GM10248 (cell line): ENCODE measurements around the gene PLPPR5.

Experiments used
- CTCF ChIA-PET: fragments of 300-600 bp; sonication (Branson Sonifier 250); formaldehyde crosslinking; extraction: SDS; loops from one replicate; lab custom pipeline; 2021; ENCODE audit warnings: antibody characterized with exemption; lab: Yijun Ruan, JAX
- POLR2A ChIA-PET: fragments of 350-650 bp; sonication (Branson Sonifier 250); formaldehyde crosslinking; extraction: SDS; loops from one replicate; lab custom pipeline; 2020; ENCODE audit warnings: antibody characterized with exemption; lab: Yijun Ruan, JAX
- DNase-seq: peaks from one replicate; pipeline ENCODE4 v3.0.0; 2012; ENCODE audit errors: extremely low spot score
- TF ChIP-seq, protein P1 (sequence below): IDR thresholded peaks from 2 replicates; pipeline ENCODE4 v1.5.1; 2012; ENCODE audit warnings: mild to moderate bottlenecking, low read depth; ENCODE audit errors: extremely low read depth, missing control alignments, control extremely low read depth

PLPPR5 gene

DNA sequence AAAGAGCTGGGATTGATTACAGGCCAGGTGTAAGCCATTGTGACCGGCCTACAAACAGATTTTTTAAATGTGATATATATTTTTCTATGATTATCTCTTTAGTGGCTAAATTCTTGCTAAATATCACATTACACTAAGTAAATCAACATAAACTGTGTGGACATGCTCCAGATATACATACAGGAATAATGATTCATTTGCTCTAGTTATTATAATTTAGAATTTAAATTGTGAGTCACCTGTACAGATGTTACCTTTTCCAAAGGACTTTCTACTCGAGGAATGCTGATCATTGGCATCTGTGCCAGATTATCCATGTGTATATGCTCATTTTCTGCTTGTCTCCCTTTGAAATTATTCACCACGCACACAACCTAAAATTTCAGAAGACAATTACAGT lies 90.1 kb downstream of the PLPPR5 start:
- CTCF ChIA-PET = interaction anchor here (1.3 to 1.6 kb wide), 3 partner anchors 11 to 120 kb away, joined by 3 to 5 read pairs (median 4); no protein-coding TSS in a partner anchor
- TF ChIP-seq, protein P1, sequence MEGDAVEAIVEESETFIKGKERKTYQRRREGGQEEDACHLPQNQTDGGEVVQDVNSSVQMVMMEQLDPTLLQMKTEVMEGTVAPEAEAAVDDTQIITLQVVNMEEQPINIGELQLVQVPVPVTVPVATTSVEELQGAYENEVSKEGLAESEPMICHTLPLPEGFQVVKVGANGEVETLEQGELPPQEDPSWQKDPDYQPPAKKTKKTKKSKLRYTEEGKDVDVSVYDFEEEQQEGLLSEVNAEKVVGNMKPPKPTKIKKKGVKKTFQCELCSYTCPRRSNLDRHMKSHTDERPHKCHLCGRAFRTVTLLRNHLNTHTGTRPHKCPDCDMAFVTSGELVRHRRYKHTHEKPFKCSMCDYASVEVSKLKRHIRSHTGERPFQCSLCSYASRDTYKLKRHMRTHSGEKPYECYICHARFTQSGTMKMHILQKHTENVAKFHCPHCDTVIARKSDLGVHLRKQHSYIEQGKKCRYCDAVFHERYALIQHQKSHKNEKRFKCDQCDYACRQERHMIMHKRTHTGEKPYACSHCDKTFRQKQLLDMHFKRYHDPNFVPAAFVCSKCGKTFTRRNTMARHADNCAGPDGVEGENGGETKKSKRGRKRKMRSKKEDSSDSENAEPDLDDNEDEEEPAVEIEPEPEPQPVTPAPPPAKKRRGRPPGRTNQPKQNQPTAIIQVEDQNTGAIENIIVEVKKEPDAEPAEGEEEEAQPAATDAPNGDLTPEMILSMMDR = no peak
- POLR2A ChIA-PET = no interaction called here
- no peak for DNase-seq

DNA sequence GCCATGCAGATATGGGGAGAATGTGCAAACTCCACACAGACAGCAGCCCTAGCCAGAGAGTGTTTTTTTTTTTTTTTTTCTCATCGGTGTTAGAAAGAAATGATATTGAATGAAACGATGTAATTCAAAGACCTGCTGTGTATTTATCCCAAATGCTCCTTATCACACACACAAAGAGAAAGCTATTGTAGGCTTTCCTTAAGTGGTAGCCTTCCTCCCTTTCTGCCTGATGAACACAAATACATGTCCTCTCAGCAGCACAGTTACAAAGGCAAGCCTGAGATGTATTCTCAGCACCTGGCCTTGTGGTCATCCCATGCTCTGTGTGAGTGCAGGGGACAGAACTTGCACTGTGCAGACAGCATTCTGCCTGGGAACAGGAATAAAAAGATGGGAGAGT lies 93.8 kb downstream of the PLPPR5 start:
- TF ChIP-seq, protein P1 = no peak
- POLR2A ChIA-PET = no interaction called here
- DNase-seq = no peak
- CTCF ChIA-PET = interaction anchor here (1.0 to 1.9 kb wide), 3 partner anchors 10 to 20 kb away, joined by 3 to 6 read pairs (median 3); no protein-coding TSS in a partner anchor

DNA sequence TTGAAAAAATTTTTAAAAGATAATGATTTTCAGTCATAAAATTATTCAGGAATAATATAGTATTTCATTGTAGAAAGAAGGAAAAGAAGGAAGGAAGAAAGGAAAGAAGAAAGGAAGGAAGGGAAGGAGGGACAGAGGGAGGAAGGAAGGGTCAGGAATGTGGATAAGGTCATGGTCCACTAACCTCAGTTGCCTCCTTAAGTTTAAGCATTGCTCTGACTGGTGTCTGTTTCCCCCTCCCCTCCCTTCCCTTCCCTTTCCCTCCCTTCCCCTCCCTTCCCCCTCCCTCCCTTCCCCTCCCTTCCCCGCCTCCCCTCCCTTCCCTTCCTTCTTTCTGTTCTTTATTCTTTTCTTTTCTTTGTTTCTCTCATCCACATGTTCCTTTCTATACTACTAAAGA lies 95.7 kb downstream of the PLPPR5 start:
- ChIA-PET POLR2A (no interaction called here), CTCF (interaction anchor here (1.1 to 2.2 kb wide), 3 partner anchors 9 to 12 kb away, joined by 3 to 8 read pairs (median 3); no protein-coding TSS in a partner anchor)
- no peak for DNase-seq
- TF ChIP-seq, protein P1 = no peak

DNA sequence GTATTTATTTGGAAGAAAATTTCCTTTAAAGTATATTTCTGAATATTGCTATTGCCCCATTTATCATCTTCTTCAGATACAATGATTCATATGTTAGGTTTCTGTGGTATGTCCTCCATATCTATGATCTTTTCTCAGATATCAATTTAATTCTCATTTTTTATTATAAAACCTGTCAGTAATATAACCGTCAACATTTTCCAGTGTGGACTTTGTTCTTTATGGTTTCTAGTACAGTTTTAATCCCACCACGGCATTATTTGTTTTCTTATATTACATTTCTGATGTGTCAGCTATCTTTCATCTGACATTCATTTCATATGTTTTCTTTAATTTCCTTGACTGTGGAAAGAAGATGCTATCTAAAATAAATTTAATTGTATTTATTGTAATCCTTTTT lies 97.9 kb downstream of the PLPPR5 start:
- ChIA-PET POLR2A (no interaction called here), CTCF (interaction anchor here (0.6 to 2.2 kb wide), 2 partner anchors 10 to 651 kb away, joined by 3 to 8 read pairs; no protein-coding TSS in a partner anchor)
- TF ChIP-seq, protein P1 = no peak
- no peak for DNase-seq

DNA sequence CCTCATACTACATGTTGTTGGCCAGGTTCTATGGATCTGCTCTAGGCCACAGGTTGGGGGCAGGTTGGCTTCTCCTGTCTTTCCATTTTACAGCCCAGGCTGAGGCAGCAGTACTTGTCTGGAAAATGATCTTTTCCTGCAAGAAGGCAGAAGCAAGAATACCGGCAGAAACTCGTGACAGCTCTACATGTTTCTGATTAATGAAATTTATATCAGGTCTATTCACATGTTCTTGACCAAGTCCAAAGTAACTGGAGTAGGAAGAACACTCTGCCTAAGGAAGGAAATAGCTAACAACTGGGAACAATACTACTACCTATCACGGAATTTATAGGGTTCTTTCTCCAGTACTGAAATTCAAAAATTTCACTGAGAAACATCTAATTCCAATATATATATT lies 98.3 kb downstream of the PLPPR5 start:
- TF ChIP-seq, protein P1 = no peak
- ChIA-PET POLR2A (no interaction called here), CTCF (no interaction called here)
- DNase-seq = no peak

DNA sequence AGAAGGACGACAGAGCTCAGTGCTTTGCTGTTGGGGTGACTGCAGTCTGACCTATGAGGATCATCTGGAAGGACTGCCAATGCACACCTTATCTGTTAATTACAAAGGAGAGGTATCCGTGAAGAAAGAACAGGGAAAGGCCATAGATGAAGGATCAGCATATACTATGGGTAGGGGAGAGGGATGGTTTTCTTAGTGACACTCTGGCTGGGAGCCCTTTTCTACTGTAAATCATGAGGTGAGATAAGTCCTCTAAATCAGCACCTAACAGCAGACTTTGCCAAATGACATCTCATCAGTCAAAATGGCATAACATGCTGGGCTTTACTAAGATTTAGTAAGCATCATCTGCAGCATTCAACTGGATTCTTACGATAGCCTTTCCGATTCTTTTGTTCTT lies 100.0 kb downstream of the PLPPR5 start:
- no peak for DNase-seq
- ChIA-PET POLR2A (no interaction called here), CTCF (no interaction called here)
- TF ChIP-seq, protein P1 = no peak

DNA sequence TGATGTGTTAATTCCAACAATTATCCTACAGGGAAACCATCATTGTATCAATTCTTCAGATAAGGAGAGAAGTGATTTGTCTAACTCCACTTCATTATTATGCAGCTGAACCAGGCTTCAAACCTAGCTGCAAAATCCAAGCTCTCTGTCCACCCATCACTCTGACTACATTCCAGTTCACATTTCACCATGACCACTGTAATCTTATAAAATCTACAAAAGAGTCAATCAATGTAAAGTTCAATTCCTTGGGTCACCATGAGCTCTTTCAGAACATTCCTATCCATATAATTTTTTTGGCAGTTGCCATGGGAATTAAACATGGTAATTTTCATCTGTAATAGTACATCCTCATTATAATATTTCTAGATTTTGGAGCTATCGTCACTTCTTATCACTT lies 100.9 kb downstream of the PLPPR5 start:
- POLR2A ChIA-PET = no interaction called here
- no peak for DNase-seq
- CTCF ChIA-PET = interaction anchor here (0.6 to 1.7 kb wide), 2 partner anchors 9 to 11 kb away, joined by 3 to 5 read pairs; no protein-coding TSS in a partner anchor
- TF ChIP-seq, protein P1 = no peak
